Keratinocyte (primary cell): ENCODE data around the gene TOR4A. TPM values are rescaled to one million over a fixed set of nuclear protein-coding genes. Genes with fewer than 3 reads are reported as not detected.

Experiments used
- DNase-seq: peaks from one replicate; pipeline ENCODE4 v3.0.0-alpha.2; 2011; ENCODE audit warnings: low read depth, missing footprints, low spot score
- FAIRE-seq: peaks from 2 replicates; lab custom pipeline; 2011; peaks lifted over from hg19 to GRCh38; lab: Jason Lieb, UNC
- H2AFZ ChIP-seq: 2 replicates; pipeline ENCODE4 v1.6.0; 2012; ENCODE audit warnings: low read length, control low read depth, inconsistent platforms; ENCODE audit not compliant: control insufficient read depth
- H3K27ac ChIP-seq: 2 replicates; pipeline ENCODE4 v1.5.1; 2011; ENCODE audit warnings: low read length; ENCODE audit not compliant: control insufficient read depth, insufficient read depth
- H3K27me3 ChIP-seq: 3 replicates; pipeline ENCODE4 v1.6.0; 2011; ENCODE audit warnings: low read length; ENCODE audit not compliant: control insufficient read depth, insufficient read depth; ENCODE audit errors: extremely low read depth
- H3K36me3 ChIP-seq, 2 experiments: 2 replicates in 1 of 2; 3 replicates in 1 of 2; pipeline ENCODE4 v1.5.1; 2011; ENCODE audit warnings: low read length in 2 of 2, mild to moderate bottlenecking in 1 of 2; ENCODE audit not compliant: control insufficient read depth in 2 of 2, insufficient read depth in 2 of 2; ENCODE audit errors: extremely low read depth in 1 of 2
- H3K4me1 ChIP-seq: 3 replicates; pipeline ENCODE4 v1.5.1; 2011; ENCODE audit warnings: low read length; ENCODE audit not compliant: control insufficient read depth, insufficient read depth; ENCODE audit errors: extremely low read depth
- H3K4me2 ChIP-seq: 3 replicates; pipeline ENCODE4 v1.6.0; 2011; ENCODE audit warnings: low read depth, low read length; ENCODE audit not compliant: control insufficient read depth, insufficient read depth; ENCODE audit errors: extremely low read depth
- H3K4me3 ChIP-seq, 3 experiments: fragments of 200-600 bp in 1 of 3; sonication (generic) in 1 of 3; 2 replicates in 2 of 3; 3 replicates in 1 of 3; pipeline ENCODE4 v1.5.1; 2011 to 2016; ENCODE audit warnings: low read length in 3 of 3, mild to moderate bottlenecking in 3 of 3, control low read depth in 2 of 3, inconsistent platforms in 1 of 3, low read depth in 1 of 3, mixed read lengths in 1 of 3, mixed run types in 1 of 3, moderate library complexity in 1 of 3; ENCODE audit not compliant: control insufficient read depth in 2 of 3, insufficient read depth in 2 of 3; ENCODE audit errors: extremely low read depth in 1 of 3
- H3K79me2 ChIP-seq: 2 replicates; pipeline ENCODE4 v1.6.0; 2012; ENCODE audit warnings: low read length; ENCODE audit not compliant: control insufficient read depth, insufficient read depth
- H3K9ac ChIP-seq: 3 replicates; pipeline ENCODE4 v1.6.0; 2011; ENCODE audit warnings: low read length; ENCODE audit not compliant: control insufficient read depth, insufficient read depth; ENCODE audit errors: extremely low read depth
- H3K9me1 ChIP-seq: 3 replicates; pipeline ENCODE4 v1.6.0; 2011; ENCODE audit warnings: low read length; ENCODE audit not compliant: control insufficient read depth, insufficient read depth; ENCODE audit errors: extremely low read depth
- H3K9me3 ChIP-seq: 2 replicates; pipeline ENCODE4 v1.5.1; 2012; ENCODE audit warnings: low read depth, low read length; ENCODE audit not compliant: control insufficient read depth
- H4K20me1 ChIP-seq: 3 replicates; pipeline ENCODE4 v1.6.0; 2011; ENCODE audit warnings: low read length; ENCODE audit not compliant: control insufficient read depth, insufficient read depth; ENCODE audit errors: extremely low read depth
- EZH2 ChIP-seq: IDR thresholded peaks from one replicate; pipeline ENCODE4 v1.6.1; 2012; ENCODE audit warnings: inconsistent platforms, mild to moderate bottlenecking, low read length, moderate library complexity
- dilution Hi-C: fragments of 300-500 bp; cut with MboI; formaldehyde crosslinking; loops from one replicate; pipeline ENCODE4 v1.7.0; 2020; ENCODE audit warnings: low sequenced_read_pairs; ENCODE audit not compliant: extremely low pct_ligation_motif_present
- polyA plus RNA-seq, 5 experiments: library from polyadenylated mRNA; depleted of rRNA in 3 of 5; stranded (reverse) in 3 of 5; stranded (forward) in 1 of 5; unstranded in 1 of 5; fragments of >200 nt; gene quantifications; 1 replicate in 1 of 5; 2 replicates in 3 of 5; 3 replicates in 1 of 5; pipeline versions ENCODE4 v1.2.1 to v1.2.3, GENCODE V29; 2011 to 2012; ENCODE audit warnings: missing spikeins in 2 of 5, low read depth in 1 of 5, low replicate concordance in 1 of 5
- TF ChIP-seq, protein P1 (sequence below), 3 experiments: IDR thresholded peaks in 1 of 3; conservative IDR thresholded peaks in 1 of 3; optimal IDR thresholded peaks in 1 of 3; 2 replicates in 2 of 3; 3 replicates in 1 of 3; pipeline versions ENCODE3 to v1.5.1; 2011; ENCODE audit warnings: low read length in 3 of 3, mild to moderate bottlenecking in 3 of 3, moderate library complexity in 2 of 3, control low read depth in 1 of 3, inconsistent platforms in 1 of 3; ENCODE audit not compliant: insufficient read depth in 2 of 3; ENCODE audit errors: extremely low read depth in 1 of 3

TOR4A gene
- polyA plus RNA-seq, 1 donor (not counting 4 experiments of a cell fraction or from before 2014, with no cell fraction given): 5.8 TPM

DNA sequence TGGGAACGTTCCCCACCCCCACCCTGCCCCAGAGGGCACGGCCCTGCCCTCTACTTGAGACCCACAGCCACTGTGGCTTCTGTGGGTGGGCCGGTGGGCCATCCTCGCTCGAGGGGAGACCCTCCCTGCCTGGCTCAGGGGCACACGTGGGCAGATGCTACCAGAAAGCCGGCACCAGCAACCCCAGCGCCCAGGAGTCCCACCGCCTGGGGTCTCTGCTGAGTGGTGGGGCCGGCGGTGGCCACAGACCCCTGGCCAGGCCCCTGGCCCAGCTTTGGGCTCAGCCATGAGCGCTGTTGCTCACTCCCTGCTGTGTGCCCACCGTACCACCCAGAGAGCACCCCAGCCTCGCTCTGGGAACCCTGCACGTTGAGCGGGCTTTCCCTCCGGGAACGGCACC lies 41.1 kb downstream of the TOR4A start:
- FAIRE-seq (no peak), DNase-seq (no peak)
- H3K9me3 ChIP-seq: no peaks in the 10 kb centered on the region
- no peak for TF ChIP-seq EZH2
- TF ChIP-seq, protein P1, sequence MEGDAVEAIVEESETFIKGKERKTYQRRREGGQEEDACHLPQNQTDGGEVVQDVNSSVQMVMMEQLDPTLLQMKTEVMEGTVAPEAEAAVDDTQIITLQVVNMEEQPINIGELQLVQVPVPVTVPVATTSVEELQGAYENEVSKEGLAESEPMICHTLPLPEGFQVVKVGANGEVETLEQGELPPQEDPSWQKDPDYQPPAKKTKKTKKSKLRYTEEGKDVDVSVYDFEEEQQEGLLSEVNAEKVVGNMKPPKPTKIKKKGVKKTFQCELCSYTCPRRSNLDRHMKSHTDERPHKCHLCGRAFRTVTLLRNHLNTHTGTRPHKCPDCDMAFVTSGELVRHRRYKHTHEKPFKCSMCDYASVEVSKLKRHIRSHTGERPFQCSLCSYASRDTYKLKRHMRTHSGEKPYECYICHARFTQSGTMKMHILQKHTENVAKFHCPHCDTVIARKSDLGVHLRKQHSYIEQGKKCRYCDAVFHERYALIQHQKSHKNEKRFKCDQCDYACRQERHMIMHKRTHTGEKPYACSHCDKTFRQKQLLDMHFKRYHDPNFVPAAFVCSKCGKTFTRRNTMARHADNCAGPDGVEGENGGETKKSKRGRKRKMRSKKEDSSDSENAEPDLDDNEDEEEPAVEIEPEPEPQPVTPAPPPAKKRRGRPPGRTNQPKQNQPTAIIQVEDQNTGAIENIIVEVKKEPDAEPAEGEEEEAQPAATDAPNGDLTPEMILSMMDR (optimal IDR thresholded peaks at IDR 0.05 in 1 of 3, IDR thresholded peaks at IDR 0.05 in 1 of 3, conservative IDR thresholded peaks at IDR 0.05 in 1 of 3; ENCODE audit: extremely low read depth in 1 of 3, insufficient read depth in 2 of 3, low read length in 3 of 3): no peak
- H3K27me3 ChIP-seq: peaks cover 21% of the 10 kb centered on the region
- no peak overlapping the region for H3K9ac ChIP-seq
- no peak overlapping the region for H3K4me2 ChIP-seq
- H2AFZ ChIP-seq: no peak overlapping the region
- H3K27ac ChIP-seq: no peak overlapping the region
- H3K79me2 ChIP-seq: no peaks in the 10 kb centered on the region
- no peaks in the 10 kb centered on the region for H4K20me1 ChIP-seq
- no peaks in the 10 kb centered on the region for H3K4me1 ChIP-seq
- no peak overlapping the region for H3K4me3 ChIP-seq
- no peaks in the 10 kb centered on the region for H3K36me3 ChIP-seq
- dilution Hi-C loops: no loop called here
- H3K9me1 ChIP-seq: no peaks in the 10 kb centered on the region

GRCh38 chr9:137319011-137319738 lies 41.6 kb downstream of the TOR4A start:
- Histone ChIP-seq H3K4me1 (no peaks in the 10 kb centered on the region), H3K79me2 (no peaks in the 10 kb centered on the region), H3K4me3 (no peak overlapping the region), H3K9ac (no peak overlapping the region), H4K20me1 (no peaks in the 10 kb centered on the region), H3K9me3 (no peaks in the 10 kb centered on the region), H3K9me1 (no peaks in the 10 kb centered on the region), H3K27ac (no peak overlapping the region), H2AFZ (no peak overlapping the region), H3K4me2 (no peak overlapping the region), H3K36me3 (no peaks in the 10 kb centered on the region), H3K27me3 (peaks cover 21% of the 10 kb centered on the region)
- dilution Hi-C loops: no loop called here
- no peak for FAIRE-seq
- TF ChIP-seq EZH2: no peak
- TF ChIP-seq, protein P1 (optimal IDR thresholded peaks at IDR 0.05 in 1 of 3, IDR thresholded peaks at IDR 0.05 in 1 of 3, conservative IDR thresholded peaks at IDR 0.05 in 1 of 3; ENCODE audit: extremely low read depth in 1 of 3, insufficient read depth in 2 of 3, low read length in 3 of 3): no peak
- DNase-seq: no peak
